Body of pancreas (tissue), 4 donors: ENCODE results near the gene RHCE.

Experiments
- CTCF ChIP-seq, 7 experiments: fragments of 450-650 bp in 4 of 7; fragments of 200-600 bp in 3 of 7; sonication (generic) in 3 of 7; IDR thresholded peaks; one replicate each; pipeline ENCODE4 v1.5.1; 2016 to 2019; ENCODE audit warnings: antibody characterized with exemption in 7 of 7
- POLR2A ChIP-seq, 3 donors: fragments of 450-650 bp; IDR thresholded peaks; one replicate each; pipeline ENCODE4 v1.6.1; 2016; ENCODE audit warnings: antibody characterized with exemption in 3 of 3, mild to moderate bottlenecking in 2 of 3

DNA sequence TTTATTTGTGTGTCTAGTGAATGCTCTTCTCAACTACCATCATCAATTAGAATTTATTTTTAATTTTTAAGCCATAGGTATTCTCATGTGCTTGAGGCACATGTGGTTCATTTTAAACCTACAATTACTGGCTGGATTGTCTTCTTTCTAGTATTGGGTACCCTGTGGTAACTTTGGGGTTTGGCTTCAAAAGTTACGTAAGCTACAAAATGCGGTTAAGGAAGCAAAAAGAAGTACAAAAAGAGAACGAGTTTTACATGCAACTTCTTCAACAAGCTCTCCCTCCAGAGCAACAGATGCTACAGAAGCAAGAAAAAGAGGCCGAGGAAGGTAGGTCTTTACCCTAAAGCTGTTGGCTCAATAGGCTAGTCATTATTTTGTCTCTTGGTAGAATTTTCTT lies 35.9 kb upstream of the RHCE start:
- no peak for TF ChIP-seq CTCF (IDR thresholded peaks at IDR 0.05)
- no peak for TF ChIP-seq POLR2A (IDR thresholded peaks at IDR 0.05)
